Testis (tissue), 5 donors: ENCODE measurements around the gene SMCO1. TPM values are rescaled to one million over a fixed set of nuclear protein-coding genes. Genes with fewer than 3 reads are reported as not detected.

Experiments used
- DNase-seq: peaks from one replicate; pipeline ENCODE4 v3.0.0-alpha.2; 2019
- H3K27ac ChIP-seq, 2 donors: fragments of 200-600 bp; sonication (generic); one replicate each; pipeline ENCODE4 v1.5.1; 2019
- H3K27me3 ChIP-seq: fragments of 200-600 bp; sonication (generic); one replicate; pipeline ENCODE4 v1.5.1; 2019
- H3K36me3 ChIP-seq: fragments of 200-600 bp; sonication (generic); one replicate; pipeline ENCODE4 v1.5.1; 2017; ENCODE audit warnings: low read depth; ENCODE audit errors: missing control alignments
- H3K4me1 ChIP-seq: fragments of 200-600 bp; sonication (generic); one replicate; pipeline ENCODE4 v1.5.1; 2019
- H3K4me3 ChIP-seq, 2 donors: fragments of 200-600 bp; sonication (generic); one replicate each; pipeline ENCODE4 v1.5.1; 2017 to 2019
- H3K9me3 ChIP-seq: fragments of 200-600 bp; sonication (generic); one replicate; pipeline ENCODE4 v1.5.1; 2017
- CTCF ChIP-seq, 3 experiments: fragments of 450-650 bp in 2 of 3; fragments of 200-600 bp in 1 of 3; sonication (generic) in 1 of 3; IDR thresholded peaks; one replicate each; pipeline ENCODE4 v1.5.1; 2016 to 2019; ENCODE audit warnings: antibody characterized with exemption in 3 of 3, mild to moderate bottlenecking in 2 of 3, moderate library complexity in 1 of 3
- POLR2A ChIP-seq: fragments of 450-650 bp; IDR thresholded peaks from one replicate; pipeline ENCODE4 v1.6.1; 2017; ENCODE audit warnings: antibody characterized with exemption, mild to moderate bottlenecking, moderate library complexity
- WGBS, 2 donors: methylation state at CpG; one replicate each; pipeline ENCODE4 v1.1.5; 2018; 5-methylcytosine and 5-hydroxymethylcytosine counted together
- intact Hi-C: fragments of 100-400 bp; cut with DNase I; formaldehyde crosslinking; loops from one replicate; pipeline ENCODE4 v1.15.1; 2023; ENCODE audit warnings: low total_unique reads
- long read RNA-seq, 2 donors: transcript quantifications; one replicate each; lab custom pipeline, GENCODE V29; 2026
- polyA plus RNA-seq: library from polyadenylated mRNA; stranded (reverse); fragments of 350-450 nt; fragmentation: Illumina TruSeq; extraction: RNeasy Lipid Tissue Mini Kit (QIAGEN cat#74804); gene quantifications from one replicate; pipeline ENCODE4 v1.2.3, GENCODE V29; 2014; ENCODE audit warnings: low read depth, low replicate concordance; ENCODE audit not compliant: insufficient read depth
- total RNA-seq, 2 donors: library from RNA; depleted of rRNA; stranded (reverse); fragments of >200 nt; gene quantifications; one replicate each; pipeline ENCODE4 v1.2.3, GENCODE V29; 2016

Gene SMCO1
- total RNA-seq (under 1 TPM; 0.24 to 0.25 TPM), polyA plus RNA-seq (0.91 TPM)
- long read RNA-seq, donor 1: 0 reads
- long read RNA-seq, donor 2: 0 reads

- intact Hi-C loops: loop anchor here (10.0 kb wide), 1 partner anchor 260 kb away; no protein-coding TSS in a partner anchor
- Histone ChIP-seq H3K27me3 (no peaks in the 10 kb centered on the region), H3K9me3 (peaks cover 5% of the 10 kb centered on the region), H3K4me1 (no peaks in the 10 kb centered on the region), H3K36me3 (no peaks in the 10 kb centered on the region), H3K4me3 (no peak within 1 kb of the TSS), H3K27ac (no peak within 1 kb of the TSS)
- no peak for DNase-seq
- 89 to 94% methylated on average over 10 of the region's 10 CpGs for WGBS, 2 donors
- TF ChIP-seq POLR2A (no peak), CTCF (IDR thresholded peaks at IDR 0.05) (no peak)
Measured at GRCh38 chr3:196514913-196515621, at the start of gene SMCO1. Gene SMCO1 (minus strand): TSS chr3:196515346. CDS start chr3:196515209, 137 bp downstream.

GRCh38 chr3:196563721-196564225 lies 48.6 kb upstream of the SMCO1 start:
- Histone ChIP-seq H3K27me3 (no peaks in the 10 kb centered on the region), H3K36me3 (no peaks in the 10 kb centered on the region), H3K9me3 (no peaks in the 10 kb centered on the region), H3K4me1 (peaks cover 6% of the 10 kb centered on the region), H3K27ac (no peak overlapping the region), H3K4me3 (no peak overlapping the region)
- no peak for DNase-seq
- no peak for TF ChIP-seq CTCF (IDR thresholded peaks at IDR 0.05)
- no peak for TF ChIP-seq POLR2A
- 92 to 95% methylated on average over 9 of the region's 9 CpGs for WGBS, 2 donors
- intact Hi-C loops: no loop called here

GRCh38 chr3:196559826-196560225 lies 44.7 kb upstream of the SMCO1 start:
- intact Hi-C loops: no loop called here
- Histone ChIP-seq H3K36me3 (no peaks in the 10 kb centered on the region), H3K27ac (no peak overlapping the region), H3K4me1 (no peaks in the 10 kb centered on the region), H3K4me3 (no peak overlapping the region), H3K9me3 (no peaks in the 10 kb centered on the region), H3K27me3 (no peaks in the 10 kb centered on the region)
- 70 to 77% methylated on average over 3 of the region's 3 CpGs for WGBS, 2 donors
- DNase-seq: no peak
- TF ChIP-seq CTCF (IDR thresholded peaks at IDR 0.05) (no peak), POLR2A (no peak)

GRCh38 chr3:196558476-196558875 lies 43.3 kb upstream of the SMCO1 start:
- H3K4me3 ChIP-seq: no peak overlapping the region
- no peak for TF ChIP-seq POLR2A
- TF ChIP-seq CTCF (IDR thresholded peaks at IDR 0.05): no peak
- H3K4me1 ChIP-seq: no peaks in the 10 kb centered on the region
- no peaks in the 10 kb centered on the region for H3K9me3 ChIP-seq
- H3K27ac ChIP-seq: no peak overlapping the region
- no peaks in the 10 kb centered on the region for H3K27me3 ChIP-seq
- no peak for DNase-seq
- intact Hi-C loops: no loop called here
- no peaks in the 10 kb centered on the region for H3K36me3 ChIP-seq

GRCh38 chr3:196557236-196557635 lies 42.1 kb upstream of the SMCO1 start:
- H3K4me3 ChIP-seq: no peak overlapping the region
- H3K4me1 ChIP-seq: no peaks in the 10 kb centered on the region
- H3K36me3 ChIP-seq: no peaks in the 10 kb centered on the region
- H3K27me3 ChIP-seq: no peaks in the 10 kb centered on the region
- TF ChIP-seq POLR2A (no peak), CTCF (IDR thresholded peaks at IDR 0.05) (no peak)
- intact Hi-C loops: no loop called here
- DNase-seq: no peak
- no peak overlapping the region for H3K27ac ChIP-seq
- 85 to 88% methylated on average over 5 of the region's 5 CpGs for WGBS, 2 donors
- no peaks in the 10 kb centered on the region for H3K9me3 ChIP-seq
